Measurements from ENCODE around the gene GNG12. TPM values are rescaled to one million over a fixed set of nuclear protein-coding genes. Genes with fewer than 3 reads are reported as not detected.

GNG12 gene
- polyA plus RNA-seq, 1 experiment, result 185 TPM

DNA sequence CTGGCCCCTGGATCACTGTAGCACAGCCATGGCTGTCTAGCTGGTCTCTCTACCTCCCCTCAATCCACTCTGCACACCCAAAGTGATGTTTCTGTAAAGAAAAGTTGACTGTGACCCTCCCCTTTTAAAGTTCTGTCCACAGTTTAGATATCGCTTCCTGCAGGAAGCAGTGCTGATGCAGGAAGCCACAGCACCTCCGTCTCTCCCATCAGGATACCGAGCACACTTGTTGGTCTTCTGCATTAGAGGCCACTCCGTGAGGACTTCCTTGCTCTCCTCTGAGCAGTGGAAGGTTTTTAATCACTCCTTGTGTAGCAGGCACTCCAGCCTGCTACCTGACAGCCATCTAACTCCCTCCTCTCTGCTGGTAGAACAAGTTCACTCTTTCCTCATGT, 78.7 kb downstream of the GNG12 start:
- Histone ChIP-seq H3K4me3 (ENCODE audit: low read depth, low read length) (no peak overlapping the region), H3K27ac (ENCODE audit: low read depth, low read length) (no peak overlapping the region), H3K27me3 (ENCODE audit: control insufficient read depth, insufficient read depth, low read length) (no peaks in the 10 kb centered on the region), H3K9me3 (ENCODE audit: control insufficient read depth, insufficient read depth, low read length) (no peaks in the 10 kb centered on the region)
- no peak for DNase-seq (ENCODE audit: low read depth, low spot score)
- ChIA-PET POLR2A (interaction anchor here (1.6 kb wide), 1 partner anchor 70 kb away, joined by 4 read pairs; the partner anchor contains the start of gene GADD45A), CTCF (interaction anchor here (11.2 kb wide), 1 partner anchor 218 kb away, joined by 456 read pairs; no protein-coding TSS in a partner anchor)
- TF ChIP-seq CTCF (IDR thresholded peaks at IDR 0.05; ENCODE audit: low read depth, low read length), result no peak

DNA sequence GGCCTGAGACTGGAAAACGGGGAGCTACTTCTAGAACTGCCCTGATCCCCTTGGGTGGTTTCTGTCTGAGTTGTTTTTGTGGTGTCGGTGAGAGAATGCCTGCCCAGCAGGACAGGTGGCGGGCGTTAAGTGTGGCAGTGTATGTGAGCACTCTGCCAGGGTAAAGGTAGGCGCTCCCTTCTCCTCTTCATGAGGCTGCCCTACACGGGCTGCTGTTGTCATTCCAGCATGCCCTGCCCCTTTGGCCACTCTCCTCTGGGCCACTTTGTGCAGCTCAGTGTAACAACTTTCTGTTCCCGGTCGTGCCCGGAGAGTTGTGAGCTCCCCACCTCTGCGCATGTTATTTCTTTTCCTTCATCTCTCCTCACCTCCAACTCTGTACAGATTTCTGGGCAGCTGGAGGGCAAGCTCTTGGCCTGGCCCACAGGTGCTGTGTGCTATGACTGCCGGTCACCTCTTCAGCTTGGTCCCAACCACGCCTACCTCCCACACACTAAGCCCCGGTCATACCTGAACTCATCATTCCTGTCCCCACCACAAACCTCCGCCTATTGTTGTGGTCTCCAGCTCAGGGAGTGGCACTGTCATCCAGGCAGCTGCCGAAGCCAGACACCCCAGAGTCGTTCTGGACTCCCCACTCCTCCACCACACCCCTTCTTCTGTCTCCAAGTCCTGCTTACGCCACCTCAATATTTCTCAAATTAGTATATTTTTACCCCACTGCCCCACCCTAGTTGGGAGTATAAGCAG, 79.3 kb downstream of the GNG12 start:
- ChIA-PET POLR2A (interaction anchor here (0.6 to 1.6 kb wide), 2 partner anchors 69 to 266 kb away, joined by 4 read pairs; partner anchors contain the start of gene GADD45A), CTCF (interaction anchor here (0.9 to 11.2 kb wide), 2 partner anchors 210 to 217 kb away, joined by 3 to 456 read pairs; no protein-coding TSS in a partner anchor)
- TF ChIP-seq CTCF (IDR thresholded peaks at IDR 0.05; ENCODE audit: low read depth, low read length), result no peak
- no peaks in the 10 kb centered on the region for H3K9me3 ChIP-seq (ENCODE audit: control insufficient read depth, insufficient read depth, low read length)
- no peak for DNase-seq (ENCODE audit: low read depth, low spot score)
- no peaks in the 10 kb centered on the region for H3K27me3 ChIP-seq (ENCODE audit: control insufficient read depth, insufficient read depth, low read length)
- H3K4me3 ChIP-seq (ENCODE audit: low read depth, low read length), result no peak overlapping the region
- no peak overlapping the region for H3K27ac ChIP-seq (ENCODE audit: low read depth, low read length)

DNA sequence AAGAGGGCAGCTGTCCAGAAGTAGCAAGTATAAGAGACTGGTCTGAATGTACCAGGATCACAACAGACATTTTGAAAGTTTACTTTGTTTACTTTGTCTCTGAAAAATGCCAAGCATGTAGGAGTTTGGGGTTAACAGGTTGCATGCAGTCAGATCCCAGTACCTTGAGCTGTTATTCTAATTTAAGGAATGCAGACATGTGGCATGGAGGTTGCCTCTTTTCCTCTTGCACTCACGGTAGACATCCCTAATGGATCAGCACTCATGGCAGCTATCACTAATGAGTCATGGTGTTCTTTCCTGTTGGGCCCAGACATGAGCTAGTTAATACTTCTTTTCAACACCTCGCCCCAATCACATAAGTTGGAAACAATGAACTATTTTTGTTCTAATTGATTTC, 81.0 kb downstream of the GNG12 start:
- Histone ChIP-seq H3K27me3 (ENCODE audit: control insufficient read depth, insufficient read depth, low read length) (no peaks in the 10 kb centered on the region), H3K27ac (ENCODE audit: low read depth, low read length) (no peak overlapping the region), H3K4me3 (ENCODE audit: low read depth, low read length) (no peak overlapping the region), H3K9me3 (ENCODE audit: control insufficient read depth, insufficient read depth, low read length) (no peaks in the 10 kb centered on the region)
- no peak for DNase-seq (ENCODE audit: low read depth, low spot score)
- TF ChIP-seq CTCF (IDR thresholded peaks at IDR 0.05; ENCODE audit: low read depth, low read length), result no peak
- POLR2A ChIA-PET, result interaction anchor here (0.6 to 1.2 kb wide), 3 partner anchors 66 to 68 kb away, joined by 3 to 5 read pairs (median 4); partner anchors contain the start of gene GADD45A
- CTCF ChIA-PET, result interaction anchor here (0.5 to 11.2 kb wide), 4 partner anchors 8 to 215 kb away, joined by 3 to 456 read pairs (median 20); no protein-coding TSS in a partner anchor

GRCh38 chr1:67750691-67751054, 82.6 kb downstream of the GNG12 start:
- POLR2A ChIA-PET, result interaction anchor here (0.6 kb wide), 1 partner anchor 66 kb away, joined by 3 read pairs; the partner anchor contains the start of gene GADD45A
- Histone ChIP-seq H3K27me3 (ENCODE audit: control insufficient read depth, insufficient read depth, low read length) (no peaks in the 10 kb centered on the region), H3K27ac (ENCODE audit: low read depth, low read length) (peak overlapping the region; percentile 94), H3K9me3 (ENCODE audit: control insufficient read depth, insufficient read depth, low read length) (no peaks in the 10 kb centered on the region), H3K4me3 (ENCODE audit: low read depth, low read length) (no peak overlapping the region)
- no peak for TF ChIP-seq CTCF (IDR thresholded peaks at IDR 0.05; ENCODE audit: low read depth, low read length)
- CTCF ChIA-PET, result interaction anchor here (2.0 to 4.1 kb wide), 3 partner anchors 10 to 218 kb away, joined by 6 to 37 read pairs (median 10); no protein-coding TSS in a partner anchor
- DNase-seq (ENCODE audit: low read depth, low spot score), result no peak

Measured in AG04450 (cell line).